NCI-H1436 (cell line): ENCODE measurements around the gene CCDC142.
"Not testable (repeated sequence)": the region's sequence is repeated elsewhere in the genome, so short reads cannot be mapped to it uniquely, and the experiment has no call there.

Experiments used
- DNase-seq: peaks from one replicate; lab custom pipeline; 2025; lab: John Stamatoyannopoulos, UW

CCDC142 gene

DNA sequence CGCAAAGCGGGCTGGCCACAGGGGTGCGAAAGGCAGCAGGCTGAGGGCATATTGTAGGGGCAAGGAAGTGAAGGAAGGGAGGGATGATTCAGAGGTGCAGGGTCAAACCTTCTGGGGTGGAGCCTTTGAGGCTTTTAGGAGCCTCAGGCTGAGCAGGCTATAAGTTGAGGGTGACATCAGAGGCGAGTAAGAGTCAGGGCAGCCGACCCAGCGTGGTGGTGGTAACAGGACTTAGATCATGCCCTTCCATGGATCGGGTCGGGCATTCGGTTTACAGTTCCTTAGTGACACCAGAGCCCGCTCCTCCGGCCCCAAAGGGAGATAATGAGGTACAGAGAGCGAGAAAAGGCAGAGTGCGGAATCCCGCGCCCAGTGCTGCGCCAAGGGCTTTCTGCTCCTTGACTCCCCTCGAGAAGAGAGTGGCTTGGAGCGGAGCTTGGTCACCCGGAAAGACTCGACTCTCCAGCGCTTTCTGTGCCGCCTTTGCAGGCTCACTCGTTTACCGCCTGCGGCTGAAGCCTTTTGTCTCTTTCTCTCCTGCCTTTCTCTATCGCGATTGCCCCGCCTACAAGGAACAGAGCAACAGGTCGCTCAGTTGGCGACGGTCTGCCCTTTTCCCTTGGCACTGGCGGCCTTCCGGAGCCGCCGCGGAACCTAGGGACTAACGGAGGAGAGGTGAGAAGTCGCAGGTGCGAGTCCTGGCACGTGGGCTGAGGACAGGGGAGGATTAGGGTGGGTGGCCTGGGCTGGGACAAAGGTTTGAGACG, 15.9 kb upstream of the CCDC142 start:
- DNase-seq = no peak

DNA sequence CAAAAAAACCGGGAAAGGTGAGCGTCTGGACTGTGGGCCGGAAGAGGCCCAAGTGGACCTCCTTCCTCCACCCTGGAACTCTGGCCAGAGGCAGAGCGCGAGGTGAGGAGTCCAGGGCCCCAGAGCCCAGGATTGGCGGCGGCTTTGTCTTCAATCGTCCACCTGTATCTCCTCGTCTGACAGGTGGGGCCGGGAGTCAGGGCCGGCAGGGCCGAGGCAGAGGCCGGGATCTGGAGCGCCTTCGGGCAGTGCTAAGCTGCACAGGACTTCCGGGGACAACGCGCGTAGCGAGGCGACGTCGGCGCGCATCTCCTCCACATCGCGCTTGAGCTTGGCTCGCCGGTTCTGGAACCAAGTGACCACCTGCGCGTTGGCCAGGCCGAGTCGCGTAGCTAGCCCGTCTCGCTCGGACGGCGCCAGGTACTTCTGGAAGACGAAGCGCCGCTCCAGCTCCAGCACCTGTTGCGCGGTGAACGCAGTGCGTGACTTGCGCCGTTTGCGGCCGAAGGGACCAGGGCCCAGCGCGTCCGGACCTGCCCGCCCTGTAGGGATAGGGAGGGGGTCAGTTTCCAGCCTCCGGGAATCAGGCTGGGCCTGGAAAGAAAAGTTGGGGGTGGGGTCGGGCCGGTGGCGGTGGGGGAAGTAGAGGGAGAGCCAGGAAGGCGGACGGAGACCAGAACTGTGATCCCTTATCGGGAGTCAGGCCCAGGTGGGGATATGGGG, 15.1 kb upstream of the CCDC142 start:
- DNase-seq = no peak

DNA sequence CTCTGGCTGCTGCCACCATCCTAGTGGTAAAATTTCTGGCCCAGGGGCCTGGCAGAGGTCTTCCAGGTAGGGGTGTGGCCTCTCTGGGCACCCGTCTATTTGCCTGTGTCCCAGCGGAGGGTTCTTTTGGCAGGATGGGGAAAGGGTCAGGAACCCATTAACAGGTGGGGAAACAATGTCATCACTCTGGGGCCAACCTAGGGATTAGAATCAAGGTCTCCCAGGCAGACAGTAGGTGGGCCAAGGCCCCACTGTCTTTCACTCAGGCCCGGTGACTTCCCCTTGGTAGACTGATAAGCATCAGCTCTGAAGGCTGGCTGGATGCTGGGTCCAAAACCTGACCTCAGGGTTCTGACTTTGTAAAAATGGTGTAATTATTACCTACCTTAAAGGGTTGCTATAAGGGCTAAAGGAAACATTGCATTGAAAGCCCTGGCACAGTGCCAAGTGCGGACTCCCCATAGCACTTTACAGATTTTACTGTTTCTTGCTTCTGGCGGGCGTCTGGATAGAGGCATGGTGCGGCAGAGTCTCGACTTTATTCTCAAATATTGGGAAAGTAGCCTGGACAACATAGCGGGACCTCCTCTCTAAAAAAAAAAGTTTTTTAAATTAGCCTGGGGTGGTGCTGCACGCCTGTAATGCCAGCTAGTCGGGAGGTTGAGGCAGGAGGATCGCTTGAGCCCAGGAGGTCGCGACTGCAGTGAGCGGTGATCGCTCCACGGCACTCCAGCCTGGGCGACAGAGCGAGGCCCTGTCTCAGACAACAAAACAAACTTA, 14.4 kb upstream of the CCDC142 start:
- no peak for DNase-seq

DNA sequence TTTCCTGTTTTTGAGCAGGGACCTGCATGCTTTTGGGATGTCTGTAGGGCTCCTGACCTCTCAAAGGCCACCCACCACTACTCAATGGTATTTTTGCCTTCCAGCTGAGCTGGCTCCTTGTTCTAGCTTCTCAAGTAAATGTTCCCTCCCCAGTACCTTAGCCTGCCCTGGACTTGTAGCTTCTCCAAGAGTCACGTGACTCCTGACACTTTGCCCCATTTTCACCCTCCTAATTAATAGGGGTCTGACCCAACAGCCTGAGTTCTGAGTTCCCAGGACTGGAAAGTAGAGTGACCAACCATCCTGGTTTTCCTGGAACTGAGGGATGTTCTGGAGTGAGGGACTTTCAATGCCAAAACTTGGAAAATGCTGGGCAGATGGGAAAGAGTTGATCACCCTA, 12.6 kb upstream of the CCDC142 start:
- DNase-seq = no peak

DNA sequence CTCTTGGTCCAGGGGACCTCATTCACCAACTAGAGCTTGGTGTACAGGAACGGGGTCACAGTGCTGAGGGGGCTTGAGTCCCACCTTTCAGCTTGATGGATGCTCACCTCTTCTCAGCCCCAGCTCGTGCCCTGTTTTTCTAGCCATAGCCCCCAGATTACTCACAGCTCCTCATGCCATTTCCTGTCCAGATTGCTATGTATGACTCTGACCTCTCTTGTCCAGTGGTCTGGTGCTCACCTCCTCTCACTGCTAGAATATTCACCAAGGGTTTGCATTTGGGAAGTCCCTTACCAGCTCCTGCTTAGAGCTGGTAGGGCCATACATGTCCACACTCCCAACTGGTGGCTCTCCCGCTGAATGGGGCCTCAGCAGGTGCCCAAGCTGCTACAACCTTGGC, 10.7 kb upstream of the CCDC142 start:
- DNase-seq = no peak

DNA sequence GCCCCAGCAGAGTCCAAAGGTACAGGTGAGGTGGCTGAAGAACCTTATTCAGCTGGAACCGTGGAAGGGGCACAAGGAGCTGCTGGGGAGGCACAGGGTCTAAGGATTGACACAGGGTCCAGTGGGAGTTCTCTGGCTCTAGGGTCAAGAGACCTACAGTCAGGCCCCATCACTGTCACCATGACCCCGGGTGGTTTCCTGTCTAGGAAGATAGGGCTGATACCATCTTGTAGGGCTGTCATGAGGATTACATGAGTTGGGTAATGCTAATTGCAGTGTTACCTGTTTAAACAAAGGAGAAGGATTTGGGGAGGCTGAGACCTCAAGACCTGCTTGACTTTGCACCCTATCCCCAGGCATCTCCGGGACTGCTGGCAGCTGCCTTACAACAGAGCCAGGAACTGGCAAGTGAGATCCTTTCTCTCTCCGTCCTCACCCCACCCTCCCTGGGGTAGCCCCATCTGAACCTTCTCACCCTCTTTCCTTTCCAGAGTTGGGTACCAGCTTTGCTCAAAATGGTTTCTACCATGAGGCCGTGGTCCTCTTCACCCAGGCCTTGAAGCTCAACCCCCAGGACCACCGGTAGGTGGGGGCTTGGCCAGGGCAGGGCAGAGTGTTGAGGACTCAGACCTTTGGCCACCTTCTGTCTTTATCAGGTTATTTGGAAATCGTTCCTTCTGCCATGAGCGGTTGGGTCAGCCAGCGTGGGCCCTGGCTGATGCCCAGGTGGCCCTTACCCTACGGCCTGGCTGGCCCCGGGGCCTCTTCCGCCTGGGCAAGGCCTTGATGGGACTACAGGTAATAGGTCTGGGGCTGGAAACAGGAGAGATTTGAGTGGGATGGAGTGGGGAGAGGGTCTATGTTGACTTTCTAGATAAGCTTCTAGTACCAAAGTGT, 9.1 kb upstream of the CCDC142 start:
- no peak for DNase-seq

DNA sequence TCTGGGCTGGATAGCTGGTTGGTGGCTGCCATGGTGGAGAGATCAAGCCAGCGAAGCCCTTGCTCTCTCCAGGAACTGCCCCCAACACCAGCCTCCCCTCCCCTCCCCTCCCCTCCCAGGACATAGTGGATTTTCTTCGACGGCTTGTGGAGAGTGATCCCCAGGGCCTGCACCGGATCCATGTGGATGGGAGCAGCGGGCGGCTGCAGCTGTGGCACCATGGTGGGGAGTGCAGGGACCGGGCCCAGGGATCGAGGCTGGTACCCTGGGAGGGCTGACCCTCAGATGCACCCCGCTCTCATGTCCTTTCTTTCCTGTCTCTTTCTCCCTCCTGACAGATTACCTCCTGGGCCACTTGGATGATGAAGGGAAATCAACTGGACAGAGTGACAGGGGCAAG, 7.1 kb upstream of the CCDC142 start:
- DNase-seq = no peak

DNA sequence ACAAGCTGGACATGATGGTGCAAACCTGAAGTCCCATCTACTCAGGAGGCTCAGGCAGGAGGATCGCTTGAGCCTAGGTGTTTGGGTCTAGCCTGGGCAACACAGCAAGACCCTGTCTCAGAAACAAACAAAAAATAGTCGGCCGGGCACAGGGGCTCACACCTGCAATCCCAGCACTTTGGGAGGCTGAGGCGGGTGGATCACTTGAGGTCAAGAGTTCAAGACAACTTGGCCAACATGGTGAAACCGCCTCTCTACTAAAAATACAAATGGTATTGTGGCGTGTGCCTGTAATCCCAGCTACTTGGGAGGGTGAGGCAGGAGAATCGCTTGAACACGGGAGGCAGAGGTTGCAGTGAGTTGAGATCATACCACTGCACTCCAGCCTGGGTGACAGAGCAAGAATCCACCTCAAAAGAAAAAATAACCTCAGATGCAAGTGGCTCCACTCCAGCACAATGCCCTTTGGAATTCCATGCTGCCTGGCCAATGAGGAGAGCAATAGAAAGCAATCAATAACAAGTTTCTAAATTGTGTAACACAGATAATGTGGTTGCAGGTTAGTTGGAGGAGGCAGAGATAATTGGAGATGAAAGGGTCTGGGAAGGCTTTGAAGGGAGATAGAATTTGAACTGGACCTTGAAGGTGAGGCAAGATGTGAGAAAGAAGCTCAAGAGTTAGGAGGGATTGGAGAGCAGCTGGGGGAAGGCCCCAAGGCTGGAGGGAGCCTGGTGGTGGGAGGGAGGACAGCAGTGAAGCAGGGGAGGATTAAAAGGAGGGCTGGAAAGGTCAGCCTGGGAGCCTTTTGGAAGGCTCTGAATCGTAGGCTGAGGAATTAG, 6.1 kb upstream of the CCDC142 start:
- DNase-seq = no peak

DNA sequence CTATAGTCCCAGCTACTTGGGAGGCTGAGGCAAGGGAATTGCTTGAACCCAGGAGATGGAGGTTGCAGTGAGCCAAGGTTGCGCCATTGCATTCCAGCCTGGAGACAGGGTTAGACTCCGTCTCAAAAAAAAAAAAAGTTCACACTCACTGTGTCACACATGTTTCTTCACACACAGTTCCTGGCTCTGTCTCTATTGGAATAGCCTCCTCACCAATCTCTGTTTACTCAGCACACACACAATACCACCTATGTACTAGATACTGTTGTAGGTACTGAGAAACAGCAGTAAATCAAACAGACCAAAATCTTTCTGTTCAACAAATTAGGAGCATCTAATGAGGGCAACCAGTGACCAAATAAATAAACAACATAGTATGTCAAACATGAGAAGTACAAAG, 3.3 kb upstream of the CCDC142 start:
- no peak for DNase-seq

DNA sequence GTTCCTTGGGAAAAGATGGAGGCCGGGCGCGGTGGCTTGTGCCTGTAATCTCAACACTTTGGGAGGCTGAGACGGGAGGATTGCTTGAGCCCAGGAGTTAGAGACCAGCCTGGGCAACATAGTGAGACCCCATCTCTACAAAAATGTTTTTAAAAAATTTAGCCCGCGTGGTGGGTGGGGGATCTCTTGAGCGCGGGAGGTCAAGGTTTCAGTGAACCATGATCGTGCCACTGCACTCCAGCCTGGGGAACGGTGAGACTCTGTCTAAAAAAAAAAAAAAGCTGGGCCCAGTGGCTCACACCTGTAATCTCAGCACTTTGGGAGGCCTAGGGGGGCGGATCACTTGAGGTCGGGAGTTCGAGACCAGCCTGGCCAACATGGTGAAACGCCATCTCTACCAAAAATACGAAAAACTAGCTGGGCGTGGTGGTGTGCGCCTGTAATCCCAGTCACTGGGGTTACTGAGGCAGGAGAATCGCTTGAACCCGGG, 922 bp upstream of the CCDC142 start:
- not testable (repeated sequence) for DNase-seq

DNA sequence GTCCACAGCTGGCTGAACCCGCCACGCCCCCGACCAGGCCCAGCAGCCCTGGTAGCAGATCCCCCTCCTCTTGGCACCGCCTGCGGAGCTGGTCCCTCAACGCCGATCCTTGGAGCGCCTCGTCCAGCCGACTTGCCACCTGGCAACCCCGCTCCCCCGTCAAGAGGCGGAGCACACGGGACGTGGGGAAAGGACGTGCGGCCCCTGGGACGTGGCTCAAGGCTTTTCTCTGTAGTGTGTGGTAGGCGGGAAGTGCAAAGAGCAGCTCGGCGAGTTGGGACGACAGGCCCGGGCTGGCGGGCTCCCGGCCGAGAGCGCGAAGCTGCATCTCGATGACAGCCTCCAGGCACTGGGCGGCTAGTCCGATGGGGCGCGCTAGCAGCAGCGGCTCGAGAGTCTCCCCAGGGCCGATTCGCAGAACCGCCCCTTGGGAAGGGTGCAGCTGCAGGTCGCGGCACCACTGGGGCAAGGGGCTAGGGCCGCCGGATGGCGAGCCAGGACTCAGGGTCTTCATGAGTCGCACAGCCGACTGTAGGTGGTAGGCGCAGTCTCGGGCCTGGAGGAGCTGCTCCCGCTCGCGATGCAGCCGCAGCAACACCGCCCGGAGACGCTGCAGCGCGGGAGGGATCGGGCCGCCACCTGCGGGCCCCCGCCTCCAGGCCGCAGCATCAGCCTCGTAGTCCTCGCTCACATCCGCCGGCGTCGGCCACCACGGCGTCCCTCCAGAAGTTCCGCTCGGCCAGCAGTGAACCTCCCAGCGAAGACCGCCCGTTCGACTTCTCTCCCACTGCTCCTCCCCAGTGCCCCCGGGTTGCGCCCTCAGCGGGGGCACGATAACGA, 617 bp downstream of the CCDC142 start:
- no peak for DNase-seq

DNA sequence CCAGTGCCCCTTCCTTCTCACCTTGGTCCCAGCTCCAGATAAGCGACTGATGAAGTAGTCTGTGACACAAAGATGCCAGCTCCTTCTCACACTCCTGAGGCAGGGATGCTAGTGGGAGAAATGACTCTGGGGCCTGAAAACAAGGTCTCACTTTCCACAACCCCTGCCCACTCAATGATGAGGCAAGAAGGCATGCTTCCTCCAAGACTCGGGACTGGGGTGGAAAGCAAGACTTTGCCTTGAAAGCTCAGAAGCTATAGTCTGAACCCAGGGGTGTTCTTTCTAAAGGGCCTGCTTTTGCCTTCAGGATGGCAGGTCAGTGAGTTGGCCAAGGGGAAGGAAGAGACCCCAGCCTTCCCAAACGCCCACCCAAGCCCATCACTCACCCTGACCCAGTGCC, 1.4 kb downstream of the CCDC142 start:
- no peak for DNase-seq

DNA sequence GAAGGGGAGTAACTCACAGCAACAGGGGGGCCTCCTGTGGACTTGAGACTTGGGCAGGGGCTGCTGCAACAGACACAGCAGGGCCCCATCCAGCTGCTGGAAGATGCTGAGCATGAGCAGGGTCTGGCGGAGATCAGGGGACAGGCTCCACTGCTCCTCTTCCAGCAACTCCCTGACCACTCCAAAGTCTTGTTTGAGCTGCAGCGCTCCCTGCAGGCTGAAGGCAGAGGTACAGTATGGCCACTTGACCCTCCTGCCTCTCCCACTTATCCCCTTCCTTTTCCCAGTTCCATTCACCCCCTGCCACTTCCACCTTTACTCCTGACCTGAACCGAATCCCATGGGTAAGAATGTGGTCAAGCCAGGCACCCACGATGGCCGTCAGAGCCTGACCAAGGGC, 7.9 kb downstream of the CCDC142 start:
- DNase-seq = no peak

DNA sequence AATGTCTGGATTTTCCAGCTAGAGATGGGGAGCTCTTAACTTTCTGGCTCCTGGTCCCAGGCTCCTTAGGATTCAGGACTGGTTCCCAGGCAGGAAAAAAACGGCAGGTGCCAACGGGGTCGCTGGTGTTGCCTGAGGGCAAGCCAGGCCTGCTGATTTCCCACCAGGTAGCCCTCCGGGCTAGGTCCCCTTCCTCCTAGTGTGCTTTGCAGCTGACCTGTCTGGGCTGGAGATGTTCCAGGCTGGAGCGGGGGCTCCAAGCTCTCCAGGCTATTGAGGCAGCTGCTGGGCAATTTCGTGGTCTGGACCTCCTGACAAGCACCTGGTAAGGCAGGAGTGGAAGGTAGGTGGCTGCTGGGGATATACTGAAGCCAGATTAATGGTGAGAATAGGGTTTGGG, 8.3 kb downstream of the CCDC142 start:
- no peak for DNase-seq

DNA sequence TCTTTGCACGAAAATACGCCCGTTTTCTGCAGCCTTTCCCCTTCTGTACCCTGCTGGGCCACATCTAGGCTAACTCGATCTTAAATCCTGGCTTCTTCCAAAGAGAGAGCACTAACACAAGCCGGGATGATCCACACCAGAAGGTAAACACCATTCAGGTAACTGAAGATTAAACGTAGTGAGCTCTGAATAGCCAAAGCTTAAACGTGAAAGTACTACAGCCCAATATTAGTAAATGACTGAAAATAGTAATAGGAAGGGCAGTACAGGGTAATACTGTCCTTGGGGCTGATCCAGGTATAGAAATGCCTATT, 9.9 kb downstream of the CCDC142 start:
- DNase-seq = no peak

DNA sequence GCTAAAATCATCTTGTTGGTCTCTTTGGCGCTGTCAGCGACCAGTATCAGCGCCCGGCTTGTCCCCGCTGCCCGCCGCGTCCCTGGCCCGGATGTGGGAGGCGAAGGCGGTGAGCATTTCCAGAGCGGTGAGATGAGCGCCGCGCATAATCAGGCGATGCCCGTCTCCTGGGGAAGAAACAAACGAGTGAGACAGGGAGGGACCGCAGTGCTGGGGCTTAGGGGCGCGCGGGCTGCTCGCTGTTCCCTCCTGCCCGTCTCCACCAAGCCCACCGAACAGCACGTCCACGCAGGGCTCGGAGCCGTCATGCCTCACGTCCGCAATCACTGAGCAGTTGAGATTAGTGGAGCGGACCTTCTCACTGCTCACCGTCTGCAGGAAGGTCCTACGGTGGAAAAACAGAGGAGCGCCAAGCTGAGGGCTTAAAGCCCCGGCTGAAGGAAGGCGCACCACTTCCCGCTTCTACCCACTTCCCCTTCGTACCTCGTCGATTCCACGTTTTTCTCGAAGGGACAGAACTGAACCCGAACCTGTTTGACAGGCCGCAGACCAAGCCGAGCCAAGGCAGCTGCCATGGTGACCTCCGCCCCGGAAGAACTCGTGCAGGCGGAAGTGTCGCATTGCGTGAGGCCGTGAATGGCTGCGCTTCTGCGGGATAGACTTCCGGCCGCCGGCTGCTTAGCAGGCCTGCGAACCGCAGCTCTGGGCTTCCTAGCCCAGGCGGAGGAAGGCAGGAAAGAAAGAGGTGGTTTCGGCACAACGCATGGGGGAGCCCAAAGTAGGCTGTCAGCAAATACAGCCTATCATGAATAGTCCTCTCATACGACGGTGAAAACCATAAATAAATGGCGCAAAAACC, 10.5 kb downstream of the CCDC142 start, which contains the start of gene MRPL53:
TSS of gene MRPL53 (minus strand) at position 595 of the 859 bp plus-strand sequence. CDS start at position 575, 20 bp downstream.
- DNase-seq = peak; percentile 89

DNA sequence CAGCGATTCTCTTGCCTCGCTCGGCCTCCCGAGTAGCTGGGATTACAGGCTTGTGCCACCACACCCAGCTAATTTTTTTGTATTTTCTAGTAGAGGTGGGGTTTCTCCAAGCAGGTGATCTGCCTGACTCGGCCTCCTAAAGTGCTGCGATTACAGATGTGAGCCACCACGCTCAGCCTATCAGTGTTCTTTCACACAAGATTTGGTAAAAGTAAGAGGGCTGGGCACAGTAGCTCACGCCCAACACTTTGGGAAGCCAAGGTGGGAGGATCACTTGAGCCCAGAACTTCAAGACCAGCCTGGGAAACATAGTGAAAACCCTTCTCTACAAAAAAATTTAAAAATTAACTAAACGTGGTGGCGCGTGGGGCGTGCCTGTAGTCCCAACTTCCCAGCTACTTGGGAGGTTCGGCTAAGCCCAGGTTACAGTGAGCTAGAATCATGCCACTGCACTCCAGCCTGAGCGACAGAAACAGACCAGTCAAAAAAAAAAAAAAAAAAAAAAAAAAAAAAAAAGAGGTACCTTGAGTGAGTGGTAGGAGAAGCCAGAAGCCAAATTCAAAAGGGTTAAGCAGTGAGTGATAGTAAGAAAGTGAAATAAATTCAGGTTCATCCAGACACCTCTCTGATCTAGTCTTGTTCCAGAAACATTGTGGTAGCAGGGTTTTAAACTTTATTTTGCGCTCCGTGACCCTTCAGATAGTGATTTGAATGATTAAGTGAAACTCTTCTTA, 11.3 kb downstream of the CCDC142 start:
- DNase-seq = no peak

DNA sequence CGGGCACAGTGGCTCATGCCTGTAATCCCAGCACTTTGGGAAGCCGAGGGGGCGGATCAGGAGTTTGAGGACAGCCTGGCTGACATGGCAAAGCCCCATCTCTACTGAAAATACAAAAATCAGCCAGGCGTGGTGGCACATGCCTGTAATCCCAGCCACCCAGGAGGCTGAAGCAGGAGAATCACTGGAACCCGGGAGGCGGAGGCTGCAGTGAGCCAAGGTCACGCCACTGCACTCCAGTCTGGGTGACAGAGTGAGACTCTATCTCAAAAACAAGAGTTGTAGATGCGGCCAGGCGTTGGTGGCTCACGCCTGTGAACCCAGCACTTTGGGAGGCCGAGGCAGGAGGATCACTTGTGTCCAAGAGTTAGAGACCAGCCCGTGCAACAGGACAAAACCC, 12.1 kb downstream of the CCDC142 start:
- DNase-seq = not testable (repeated sequence)
